ENCODE results near the gene GNAL.
A peak's percentile ranks its signal among the peaks of the same experiment; 100 is the strongest.

GNAL gene

GRCh38 chr18:11719621-11720020, 30.6 kb downstream of the GNAL start:
- Histone ChIP-seq H3K4me2 (ENCODE audit: low read length) (peak overlapping the region; percentile 76), H3K79me2 (ENCODE audit: control insufficient read depth, low read length) (peaks cover 48% of the 10 kb centered on the region), H3K27ac (ENCODE audit: low read depth, low read length) (peak overlapping the region; percentile 97)

GRCh38 chr18:11721720-11722119, 32.7 kb downstream of the GNAL start:
- Histone ChIP-seq H3K27me3 (ENCODE audit: control insufficient read depth, low read length) (no peaks in the 10 kb centered on the region), H3K36me3 (ENCODE audit: control insufficient read depth, low read length) (peaks cover 4% of the 10 kb centered on the region; the same call in 1 of the 2 replicates)

More at GRCh38 chr18:11719621-11720020, 30.6 kb downstream of the GNAL start:
- Histone ChIP-seq H3F3A (ENCODE audit: control insufficient read depth, insufficient read depth) (peaks cover 33% of the 10 kb centered on the region), H3K36me3 (ENCODE audit: control insufficient read depth, low read length) (peaks cover 3% of the 10 kb centered on the region; the same call in 1 of the 2 replicates), H3K4me1 (ENCODE audit: control insufficient read depth, low read length) (peaks cover 72% of the 10 kb centered on the region), H3K9me2 (replicated peaks; ENCODE audit: control insufficient read depth, low read length) (no peaks in the 10 kb centered on the region), H3K27me3 (ENCODE audit: control insufficient read depth, low read length) (no peaks in the 10 kb centered on the region), H3K9me3 (ENCODE audit: control insufficient read depth, insufficient read depth, low read length) (no peaks in the 10 kb centered on the region), H4K20me1 (ENCODE audit: control insufficient read depth, insufficient read depth, low read depth, low read length) (no peaks in the 10 kb centered on the region), H3K4me3 (ENCODE audit: low read length) (peak overlapping the region; percentile 62)
- TF ChIP-seq EZH2phosphoT487 (IDR thresholded peaks at IDR 0.05; ENCODE audit: borderline replicate concordance, low read length) (no peak), CTCF (IDR thresholded peaks at IDR 0.05; ENCODE audit: low read depth, low read length, poor library complexity, severe bottlenecking) (no peak)

GRCh38 chr18:11724781-11725180, 35.7 kb downstream of the GNAL start:
- Histone ChIP-seq H3F3A (ENCODE audit: control insufficient read depth, insufficient read depth) (peaks cover 16% of the 10 kb centered on the region), H3K36me3 (ENCODE audit: control insufficient read depth, low read length) (peaks cover 4% of the 10 kb centered on the region; the same call in 1 of the 2 replicates), H3K79me2 (ENCODE audit: control insufficient read depth, low read length) (peaks cover 57% of the 10 kb centered on the region), H3K4me3 (ENCODE audit: low read length) (peak overlapping the region; percentile 72), H3K4me2 (ENCODE audit: low read length) (peak overlapping the region; percentile 94), H3K4me1 (ENCODE audit: control insufficient read depth, low read length) (peaks cover 92% of the 10 kb centered on the region), H3K27me3 (ENCODE audit: control insufficient read depth, low read length) (no peaks in the 10 kb centered on the region), H4K20me1 (ENCODE audit: control insufficient read depth, insufficient read depth, low read depth, low read length) (no peaks in the 10 kb centered on the region), H3K9me2 (replicated peaks; ENCODE audit: control insufficient read depth, low read length) (no peaks in the 10 kb centered on the region), H3K27ac (ENCODE audit: low read depth, low read length) (peak overlapping the region; percentile 92), H3K9me3 (ENCODE audit: control insufficient read depth, insufficient read depth, low read length) (no peaks in the 10 kb centered on the region)
- TF ChIP-seq EZH2phosphoT487 (IDR thresholded peaks at IDR 0.05; ENCODE audit: borderline replicate concordance, low read length) (no peak), CTCF (IDR thresholded peaks at IDR 0.05; ENCODE audit: low read depth, low read length, poor library complexity, severe bottlenecking) (no peak)

More at GRCh38 chr18:11721720-11722119, 32.7 kb downstream of the GNAL start:
- peaks cover 93% of the 10 kb centered on the region for H3K4me1 ChIP-seq (ENCODE audit: control insufficient read depth, low read length)
- peak overlapping the region; percentile 62 for H3K4me3 ChIP-seq (ENCODE audit: low read length)
- H3K79me2 ChIP-seq (ENCODE audit: control insufficient read depth, low read length) = peaks cover 64% of the 10 kb centered on the region
- no peaks in the 10 kb centered on the region for H3K9me2 ChIP-seq (replicated peaks; ENCODE audit: control insufficient read depth, low read length)
- peaks cover 33% of the 10 kb centered on the region for H3F3A ChIP-seq (ENCODE audit: control insufficient read depth, insufficient read depth)
- H4K20me1 ChIP-seq (ENCODE audit: control insufficient read depth, insufficient read depth, low read depth, low read length) = no peaks in the 10 kb centered on the region
- no peak for TF ChIP-seq CTCF (IDR thresholded peaks at IDR 0.05; ENCODE audit: low read depth, low read length, poor library complexity, severe bottlenecking)
- peak overlapping the region; percentile 76 for H3K4me2 ChIP-seq (ENCODE audit: low read length)
- H3K9me3 ChIP-seq (ENCODE audit: control insufficient read depth, insufficient read depth, low read length) = no peaks in the 10 kb centered on the region
- peak overlapping the region; percentile 97 for H3K27ac ChIP-seq (ENCODE audit: low read depth, low read length)

Measured in DOHH2 (cell line).